GM18511 (cell line): Measurements from ENCODE around the gene PRKG1.

Experiments used
- ATAC-seq: cut with Tn5 transposase; IDR thresholded peaks from one replicate; pipeline ENCODE4 v1.9.1; 2021; ENCODE audit warnings: mild to moderate bottlenecking, moderate library complexity; ENCODE audit not compliant: unreplicated experiment

Gene PRKG1

DNA sequence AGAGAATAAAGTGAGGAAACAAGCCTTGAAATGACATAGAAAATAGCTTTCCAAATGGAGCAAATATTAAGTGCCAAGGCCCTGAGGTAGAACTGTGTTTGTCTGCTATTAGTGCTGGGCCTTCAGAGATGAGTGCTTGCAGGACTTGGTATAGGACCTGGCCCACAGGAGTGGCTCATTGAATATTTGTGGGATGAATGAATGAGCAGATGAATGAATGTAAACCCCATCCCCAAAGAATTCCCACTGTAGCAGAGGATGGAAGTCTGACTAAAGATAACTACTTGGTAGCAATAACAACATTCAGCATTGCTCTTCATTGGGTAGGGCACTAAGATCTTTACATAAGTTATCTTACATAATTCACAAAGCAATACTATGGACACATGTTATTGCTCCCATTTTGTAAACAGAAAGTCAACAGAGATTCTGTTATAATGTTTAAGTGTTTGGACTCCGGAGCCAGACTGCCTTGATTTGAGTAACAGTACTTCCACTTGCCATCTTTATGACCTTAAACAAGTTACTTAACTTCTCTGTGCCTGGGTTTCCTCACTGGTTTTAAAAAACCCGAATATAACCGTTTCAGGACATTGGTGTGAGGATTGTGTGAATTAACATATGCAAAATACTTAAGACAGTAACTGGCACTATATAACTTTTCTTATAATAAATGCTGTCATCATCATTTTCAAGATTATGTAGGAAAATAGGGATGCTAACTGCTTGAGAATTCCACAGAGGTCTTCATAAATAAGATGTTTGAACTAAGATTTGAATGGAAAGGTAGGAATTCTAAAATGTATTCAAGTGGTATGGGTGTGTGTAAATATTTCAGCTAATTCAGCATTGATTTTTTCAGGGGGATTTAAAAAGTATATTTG lies 141.9 kb downstream of the PRKG1 start:
- ATAC-seq, result no peak

DNA sequence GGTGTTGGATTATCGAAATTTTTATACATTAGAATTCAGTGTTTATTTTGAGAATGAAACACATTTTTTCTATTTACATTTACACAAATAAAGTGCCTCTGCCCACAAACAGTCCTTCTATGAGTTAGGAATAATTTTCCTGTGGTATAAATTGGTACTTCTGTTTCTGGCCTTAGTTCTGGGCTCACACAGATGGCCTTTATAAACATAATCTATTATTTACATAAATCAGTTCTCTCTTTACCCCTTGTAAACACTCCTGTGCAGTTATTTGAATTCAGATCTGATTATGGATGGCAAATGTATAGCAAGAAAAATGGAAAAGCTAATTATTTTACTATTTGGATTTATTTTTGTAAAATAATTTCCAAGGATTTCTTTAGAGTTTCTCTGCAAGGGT lies 143.2 kb downstream of the PRKG1 start:
- ATAC-seq, result no peak

DNA sequence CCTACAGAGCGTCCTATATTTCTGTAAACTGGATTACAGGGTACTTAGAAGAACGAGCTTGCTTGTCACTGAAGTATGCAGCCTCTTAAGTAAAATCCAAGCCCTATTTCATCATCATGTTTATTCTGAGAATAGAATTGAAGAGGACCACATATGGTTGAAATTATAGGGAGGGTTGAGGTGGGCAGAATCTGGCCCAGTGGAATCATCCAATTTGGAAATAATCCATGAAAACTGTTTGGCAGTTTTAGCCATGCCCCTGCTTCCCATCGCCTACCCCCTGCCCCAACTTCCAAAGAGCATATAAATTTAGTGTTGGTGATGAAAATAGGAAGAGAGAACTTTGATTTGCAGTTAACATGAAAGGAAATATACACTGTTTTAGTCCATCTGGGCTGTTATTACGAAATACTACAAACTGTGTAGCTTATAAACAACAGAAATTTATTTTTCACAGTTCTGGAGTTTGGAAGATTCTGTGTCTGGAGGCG lies 150.4 kb downstream of the PRKG1 start:
- ATAC-seq, result no peak

DNA sequence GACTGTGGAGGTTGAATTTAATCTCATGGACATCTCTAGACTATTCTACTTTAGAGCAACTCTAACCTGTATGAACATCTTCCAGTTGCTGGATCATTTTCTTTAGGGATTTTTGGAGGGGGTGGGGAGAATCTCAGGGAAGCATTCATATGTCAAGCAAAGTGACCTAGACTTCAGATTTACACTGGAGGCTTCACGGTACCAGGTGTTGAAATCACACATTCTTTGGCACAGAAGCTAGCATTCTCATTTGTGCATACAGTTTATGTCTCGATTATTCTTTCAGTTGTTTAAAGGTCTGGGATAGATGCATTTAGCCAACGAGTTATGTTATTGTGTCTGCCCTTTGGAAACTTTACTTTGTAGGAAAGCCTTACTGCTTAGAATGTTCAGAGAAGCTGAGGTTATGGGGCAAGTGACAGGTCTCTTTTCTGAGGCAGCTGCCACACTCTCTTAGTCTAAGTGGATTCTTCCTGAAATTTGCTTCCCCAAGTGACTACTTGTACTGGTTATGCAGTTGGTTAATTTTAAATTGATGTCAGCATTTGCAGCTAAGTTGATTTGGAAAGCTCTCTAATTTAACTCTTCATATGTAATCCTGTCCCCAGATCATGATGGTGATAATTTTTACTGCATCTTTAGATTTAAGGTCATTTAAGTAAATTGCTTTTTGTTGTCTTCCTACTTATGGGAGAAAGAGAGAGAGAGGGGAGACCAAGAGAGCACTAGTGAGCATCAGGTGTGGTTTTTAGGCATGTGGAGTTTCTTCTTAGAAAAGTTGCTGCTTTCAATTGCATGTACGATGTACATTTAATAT lies 153.8 kb downstream of the PRKG1 start:
- no peak for ATAC-seq

DNA sequence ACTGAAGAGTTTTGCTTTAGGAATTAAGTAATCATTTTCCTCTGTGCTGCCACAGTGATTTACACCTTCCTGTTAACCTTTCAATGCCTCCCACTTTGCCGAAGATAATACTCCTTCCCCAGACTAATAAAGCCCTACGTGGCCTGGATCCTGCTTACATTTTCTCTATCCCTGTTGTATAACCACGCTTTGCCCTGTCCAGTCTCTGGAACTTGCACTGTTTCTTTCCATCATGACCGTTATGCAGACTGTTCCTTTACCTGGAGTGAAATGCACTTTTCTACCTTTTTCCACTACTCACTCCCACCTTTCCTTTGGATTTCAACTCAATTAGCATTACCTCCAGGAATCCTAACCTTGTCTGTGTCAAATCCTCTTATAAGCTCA lies 154.4 kb downstream of the PRKG1 start:
- no peak for ATAC-seq

DNA sequence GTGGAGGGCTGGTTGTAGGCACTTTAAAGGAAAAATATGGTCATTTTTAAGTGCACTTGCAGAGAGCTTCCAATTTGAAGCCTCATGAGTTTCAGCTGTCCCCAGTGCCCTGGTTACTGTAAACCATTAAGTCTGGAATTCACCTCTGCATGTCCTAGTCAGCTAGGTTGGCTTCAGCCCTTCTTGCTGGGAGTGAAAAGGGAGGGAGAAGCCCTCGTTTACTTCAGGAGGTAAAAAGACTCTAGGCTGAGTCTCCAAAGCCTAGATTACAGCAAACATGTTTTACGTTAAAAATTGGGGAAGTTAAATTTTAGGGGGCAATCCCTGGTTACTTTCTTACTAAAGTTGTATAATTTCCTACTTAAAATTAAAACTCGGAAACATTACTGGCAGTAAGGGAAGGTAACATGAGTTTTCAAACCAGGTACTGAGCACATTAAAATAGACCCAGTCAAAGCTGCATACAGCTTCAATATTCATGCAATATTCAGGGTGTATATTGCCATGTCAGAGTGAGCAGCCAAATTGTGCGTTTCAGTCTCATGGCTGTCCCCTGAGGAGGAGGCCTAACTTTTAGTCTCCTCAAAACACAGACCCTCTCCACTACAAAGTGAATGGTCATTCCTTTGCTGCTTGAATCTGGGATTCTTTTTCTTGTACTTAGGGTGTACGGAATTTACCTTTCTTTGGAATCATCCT lies 156.7 kb downstream of the PRKG1 start:
- ATAC-seq, result no peak

DNA sequence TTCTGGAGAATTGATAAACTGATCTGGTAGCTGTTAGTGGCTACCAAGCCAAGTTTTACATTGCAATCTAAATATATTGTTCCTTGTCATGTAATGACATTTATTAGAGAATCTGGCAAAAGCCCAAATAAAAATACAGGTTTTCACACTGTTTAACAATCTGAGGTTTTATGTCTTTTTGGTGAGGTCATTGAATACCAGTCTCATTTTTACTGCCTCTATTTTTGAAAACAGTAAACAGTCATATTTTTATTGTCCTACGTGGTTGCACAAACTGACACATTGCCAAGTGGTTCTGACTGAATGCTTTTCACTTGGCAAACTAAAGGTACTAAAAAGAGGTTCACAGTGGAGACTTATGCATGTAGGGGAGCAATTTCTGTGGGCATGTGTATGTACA lies 157.5 kb downstream of the PRKG1 start:
- no peak for ATAC-seq

DNA sequence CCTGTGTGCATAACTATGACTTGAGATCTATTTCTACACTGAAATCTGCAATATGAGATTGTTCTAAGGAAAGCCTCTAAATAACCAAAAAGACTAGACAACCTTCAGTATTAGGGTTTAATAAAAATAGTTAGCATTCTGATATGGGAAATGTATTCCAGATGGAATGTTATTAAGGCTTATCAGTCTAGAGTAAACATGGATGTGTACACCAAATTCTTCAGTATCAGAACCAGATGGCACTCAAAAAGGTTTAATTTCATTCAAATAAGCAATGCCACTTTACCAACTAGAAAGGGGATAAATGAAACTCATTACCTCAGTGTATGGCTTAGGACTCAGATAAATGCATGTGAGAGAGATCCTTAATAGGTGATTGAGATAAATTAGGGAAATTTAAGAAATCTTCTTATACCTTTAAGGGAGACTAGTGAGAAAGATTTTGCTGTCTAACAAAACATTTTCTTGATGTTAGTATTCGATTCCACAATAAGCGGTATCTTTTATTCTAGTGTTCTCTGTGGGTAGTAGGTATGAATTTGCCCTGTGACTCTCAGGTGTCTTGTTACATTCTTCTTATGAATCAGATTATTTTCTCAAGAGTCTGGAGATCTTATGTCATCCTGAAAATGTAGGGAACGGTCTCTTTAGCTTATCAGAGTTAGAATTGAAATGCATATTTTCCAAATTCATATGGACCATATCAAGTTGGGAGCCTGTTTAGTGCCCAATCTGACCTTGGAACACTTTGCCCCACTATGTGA lies 159.2 kb downstream of the PRKG1 start:
- ATAC-seq, result no peak

DNA sequence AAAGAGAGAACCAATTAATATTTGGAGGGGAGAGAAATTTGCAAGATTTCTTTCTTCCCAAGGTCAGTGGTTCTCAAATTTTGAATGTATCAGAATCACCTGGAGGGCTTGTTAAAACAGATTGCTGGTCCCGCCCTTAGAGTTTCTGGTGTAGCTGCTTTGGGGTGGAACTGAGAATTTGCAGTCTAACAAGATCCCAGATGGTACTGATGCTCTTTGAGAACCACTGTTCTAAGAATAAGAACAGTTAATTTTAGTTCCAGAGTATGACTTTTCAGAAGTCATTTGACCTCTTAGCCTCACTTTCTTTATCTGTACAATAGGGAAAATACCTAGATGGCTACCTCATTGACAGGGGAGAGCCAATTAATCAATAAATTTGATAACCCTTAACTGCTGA lies 161.6 kb downstream of the PRKG1 start:
- no peak for ATAC-seq

DNA sequence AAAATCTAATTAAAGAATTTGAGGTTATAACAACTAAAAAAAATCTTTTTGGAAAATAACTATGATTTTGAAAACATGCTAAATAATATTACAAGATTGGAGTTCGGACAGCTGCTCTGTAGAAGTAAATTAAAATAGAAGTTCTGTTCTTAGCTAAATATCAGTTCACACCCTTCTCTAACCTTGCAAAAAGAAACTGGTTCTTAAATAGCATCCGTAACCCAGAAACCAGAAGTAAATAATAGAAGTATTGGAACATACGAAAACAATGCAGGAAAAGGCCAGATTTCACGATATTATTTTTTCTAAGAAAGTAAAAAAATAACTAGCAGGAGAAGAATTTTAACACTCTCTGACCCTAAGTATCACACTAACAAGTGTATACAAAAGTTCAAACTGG lies 164.7 kb downstream of the PRKG1 start:
- no peak for ATAC-seq

DNA sequence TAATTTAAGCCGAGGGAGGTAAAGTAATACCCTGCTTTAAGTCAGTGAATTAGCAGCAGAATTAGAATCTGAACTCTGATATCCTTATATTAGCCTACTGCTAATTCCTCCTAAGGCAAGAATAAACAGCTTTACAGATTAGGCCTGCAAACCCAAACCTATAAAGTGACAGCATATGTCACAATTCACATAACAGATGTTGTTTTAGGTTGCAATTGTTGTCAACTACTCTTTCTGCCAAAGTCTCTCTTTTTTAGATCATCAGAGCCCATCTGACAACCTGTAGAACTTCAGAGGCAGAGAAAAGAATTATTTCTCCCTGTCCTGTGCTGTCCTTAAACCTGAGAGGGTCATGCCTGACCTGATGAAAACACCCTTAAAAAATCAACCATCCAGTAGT lies 167.2 kb downstream of the PRKG1 start:
- no peak for ATAC-seq

DNA sequence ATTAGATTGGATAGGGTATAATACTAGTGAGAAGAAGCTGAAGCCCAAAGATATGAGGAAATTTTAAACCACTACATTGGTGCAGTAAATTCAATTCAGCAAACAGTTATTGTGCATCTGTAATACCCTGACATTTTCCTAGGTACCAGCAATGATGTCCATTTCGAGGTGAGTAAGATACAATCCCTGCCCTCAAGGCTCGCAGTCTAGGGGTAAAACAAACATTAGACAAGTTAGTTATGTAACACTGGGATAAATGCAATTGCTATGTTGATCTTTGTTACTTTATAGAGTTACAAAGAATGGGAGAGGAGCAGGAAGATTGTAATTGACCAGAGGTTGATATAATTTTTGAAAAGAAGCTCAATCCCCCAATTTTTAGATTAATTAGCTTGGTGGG lies 168.1 kb downstream of the PRKG1 start:
- no peak for ATAC-seq

DNA sequence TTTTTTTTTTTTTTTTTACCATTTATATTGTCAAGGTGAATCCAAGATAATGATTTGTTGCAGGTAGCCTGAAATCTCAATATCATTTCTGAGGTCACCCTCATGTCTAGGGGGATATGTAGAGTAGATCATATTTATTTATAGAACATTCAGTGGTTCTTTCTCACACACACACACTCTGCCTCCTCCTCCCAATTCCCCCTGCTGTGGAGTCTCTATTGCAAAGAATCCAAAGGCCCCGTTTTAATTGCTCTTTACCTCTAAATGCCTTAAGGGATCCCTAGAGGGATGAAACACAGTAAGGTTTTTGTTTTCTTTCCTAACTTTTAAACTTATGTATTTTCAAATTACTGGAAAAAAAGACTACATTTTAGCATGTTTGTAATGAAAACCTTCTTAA lies 170.0 kb downstream of the PRKG1 start:
- ATAC-seq, result no peak

DNA sequence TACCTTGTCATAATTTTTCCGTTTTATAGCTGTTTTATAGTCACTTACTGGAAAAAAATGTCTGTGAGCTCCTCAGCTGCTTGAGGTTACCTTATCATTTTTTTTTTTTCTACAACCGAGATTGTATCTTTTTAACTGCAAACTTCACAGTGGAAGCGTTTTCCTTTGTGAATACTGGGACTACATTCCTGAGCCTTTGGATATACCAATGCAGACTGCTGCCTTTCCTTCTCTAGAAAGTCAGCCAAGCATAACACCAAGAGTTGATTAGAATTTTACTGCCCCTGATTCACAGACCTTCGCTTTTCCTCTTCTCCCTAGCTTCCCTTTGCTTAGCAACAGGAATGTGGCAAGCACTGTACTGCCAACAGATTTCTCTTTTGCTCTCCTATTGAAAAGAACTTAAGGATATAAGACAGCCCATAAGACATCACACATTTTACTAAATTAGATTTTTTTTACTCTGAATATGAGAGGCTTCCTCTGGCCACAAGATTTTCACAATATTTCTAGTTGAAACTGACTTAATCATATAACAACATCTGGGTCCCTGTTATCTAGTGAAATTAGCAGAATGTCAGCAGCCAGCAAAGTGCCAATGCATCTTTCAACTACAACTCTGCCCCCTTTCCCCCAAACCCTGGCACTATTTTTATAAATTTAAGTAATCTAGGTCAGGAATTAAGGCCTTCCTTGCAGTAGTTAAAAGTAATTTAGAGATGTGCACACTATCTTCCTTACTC lies 170.6 kb downstream of the PRKG1 start:
- no peak for ATAC-seq

DNA sequence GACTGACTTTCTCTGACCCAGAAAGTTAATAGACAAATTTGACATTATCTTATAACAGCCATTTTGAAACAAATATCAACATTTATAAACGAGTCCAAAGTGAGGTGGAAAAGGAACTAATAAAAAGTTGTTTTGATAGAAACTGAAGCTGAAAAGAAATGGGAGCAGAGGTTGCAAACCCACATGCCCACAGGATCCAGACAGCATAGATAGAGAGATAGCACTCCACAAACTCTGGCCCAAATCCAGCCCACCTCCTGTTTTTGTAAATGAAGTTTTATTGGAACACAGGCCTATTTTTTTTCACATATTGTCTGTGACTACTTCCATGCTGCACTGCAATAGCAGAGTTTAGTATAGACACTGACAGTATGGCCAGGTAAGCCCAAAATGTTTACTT lies 171.9 kb downstream of the PRKG1 start:
- no peak for ATAC-seq

DNA sequence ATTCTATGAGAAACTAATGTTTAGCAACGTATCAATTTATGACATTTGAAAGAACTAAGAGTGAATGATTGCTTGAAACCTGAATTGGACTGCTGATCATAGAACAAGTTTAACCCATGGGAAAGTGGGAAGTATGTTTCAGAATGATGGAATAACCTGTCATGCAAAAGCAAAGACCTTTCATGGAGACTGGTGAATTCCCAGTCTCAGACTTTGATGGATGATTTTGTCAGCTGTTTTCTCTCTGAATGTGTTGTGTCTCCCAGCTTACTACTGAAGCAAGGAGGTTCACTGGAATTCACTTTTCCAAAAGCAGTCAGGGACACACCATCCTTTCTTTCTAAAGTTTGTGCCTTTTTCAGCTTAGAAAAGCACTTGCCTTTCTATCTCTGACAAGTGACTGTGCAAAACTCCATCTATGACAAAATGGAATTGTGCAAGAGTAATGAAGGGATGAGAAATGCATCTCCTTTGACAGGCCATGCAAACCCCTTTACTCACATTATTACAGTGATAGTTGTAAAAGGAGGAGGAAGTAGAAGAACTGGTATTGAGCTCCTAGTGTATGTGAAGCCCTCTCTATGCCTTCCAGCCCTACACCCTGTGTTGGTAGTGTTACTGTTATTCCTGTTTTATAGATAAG lies 176.1 kb downstream of the PRKG1 start:
- no peak for ATAC-seq

DNA sequence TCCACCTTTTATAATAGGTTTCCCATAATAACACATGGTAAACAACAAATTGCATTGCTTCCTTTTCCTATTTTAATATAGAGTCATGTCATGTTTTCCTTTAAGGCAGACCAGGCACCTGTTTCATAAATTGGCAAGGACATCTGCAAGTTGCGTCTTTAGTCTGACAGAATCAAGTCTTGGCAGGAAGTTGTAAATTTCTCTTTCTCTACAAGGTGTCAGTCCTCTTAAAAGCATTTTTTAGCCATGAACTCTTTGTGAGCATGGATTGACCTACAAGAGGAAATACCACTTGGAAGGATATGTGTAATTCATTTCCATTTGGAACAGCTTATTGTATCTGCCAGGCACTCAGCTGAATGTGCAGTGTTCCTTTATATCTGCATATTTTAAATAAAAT lies 176.8 kb downstream of the PRKG1 start:
- ATAC-seq, result no peak

DNA sequence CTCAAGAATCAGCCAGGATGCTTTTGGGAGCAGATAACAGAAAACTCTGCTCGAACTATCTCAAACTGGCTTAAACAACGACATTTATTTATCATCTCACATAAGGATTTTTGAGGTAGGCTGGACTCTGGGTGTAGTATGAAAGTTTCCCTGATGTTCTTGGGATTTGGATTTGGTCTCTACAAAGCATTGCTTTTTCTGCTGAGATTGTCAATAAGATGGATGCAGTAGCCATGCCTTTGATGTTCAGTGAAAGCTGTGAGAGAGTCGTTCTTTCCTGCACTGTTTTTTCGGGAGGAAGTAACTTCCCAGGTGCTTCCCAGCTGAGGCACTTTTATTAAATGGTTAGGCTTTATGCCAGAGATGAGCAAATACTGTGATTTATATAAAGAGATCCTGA lies 181.1 kb downstream of the PRKG1 start:
- no peak for ATAC-seq

DNA sequence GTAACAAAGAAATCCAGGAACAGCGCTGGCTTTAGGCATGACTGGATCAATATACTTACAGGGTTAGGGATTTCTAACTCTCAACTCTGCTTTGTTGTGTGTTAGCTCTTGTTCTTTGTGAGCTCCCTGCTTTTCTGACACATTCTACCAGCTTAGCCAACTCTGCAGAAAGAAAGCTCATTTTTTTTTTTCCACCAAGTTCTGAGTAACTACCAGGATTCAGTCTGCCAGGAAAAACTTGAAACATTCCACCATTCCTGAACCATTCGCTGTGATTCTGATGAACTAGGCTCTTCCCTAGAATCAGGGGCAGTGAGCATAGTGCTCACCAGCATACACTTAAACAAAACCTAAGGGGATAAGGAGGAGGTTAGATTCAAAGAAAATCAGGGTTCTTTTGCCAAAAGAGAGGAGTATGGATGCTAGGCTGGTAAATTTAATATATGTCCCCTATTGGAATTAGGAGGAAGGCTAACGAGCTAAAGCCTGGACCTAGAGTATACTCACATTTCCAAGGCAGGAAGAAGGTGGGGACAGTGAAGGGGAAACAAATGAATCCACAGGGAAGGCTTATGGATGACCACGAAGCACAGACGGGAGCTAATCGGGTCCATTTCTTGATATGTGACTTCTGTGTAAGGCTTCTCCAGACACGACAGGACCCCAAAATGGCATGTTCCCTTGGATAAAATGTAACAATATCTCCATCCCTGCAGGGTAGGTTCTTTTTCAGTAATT lies 183.4 kb downstream of the PRKG1 start:
- no peak for ATAC-seq
